Measurements from ENCODE around the gene KLHL11.

KLHL11 gene

GRCh38 chr17:41888332-41888965 lies 23.2 kb upstream of the KLHL11 start:
- H3K36me3 ChIP-seq (replicated peaks in 1 of 2; ENCODE audit: control insufficient read depth in 2 of 2, insufficient read depth in 2 of 2, low read length in 2 of 2) = peaks cover 70 to 96% of the 10 kb centered on the region in 2 donors
- H2AK5ac ChIP-seq (ENCODE audit: low read depth, low read length) = no peak overlapping the region
- no peak overlapping the region for H3K4me2 ChIP-seq (ENCODE audit: insufficient read depth, low read length, poor library complexity, severe bottlenecking)
- H3K27ac ChIP-seq (replicated peaks; ENCODE audit: low read length) = no peak overlapping the region
- H3K27me3 ChIP-seq (ENCODE audit: control insufficient read depth in 3 of 3, insufficient read depth in 3 of 3, low read depth in 1 of 3, low read length in 3 of 3) = no peaks in the 10 kb centered on the region
- no peak overlapping the region for H2BK12ac ChIP-seq (ENCODE audit: low read length)
- H2AFZ ChIP-seq (ENCODE audit: low read length) = no peak overlapping the region
- no peak overlapping the region for H2BK5ac ChIP-seq (ENCODE audit: low read length)
- no peak overlapping the region for H3K4ac ChIP-seq (ENCODE audit: low read length)
- no peak overlapping the region for H3K18ac ChIP-seq (ENCODE audit: low read length)
- peaks cover 0 to 5% of the 10 kb centered on the region in 2 donors for H3K4me1 ChIP-seq (ENCODE audit: control insufficient read depth in 2 of 2, insufficient read depth in 1 of 2, low read depth in 1 of 2, low read length in 2 of 2)
- H2BK15ac ChIP-seq (ENCODE audit: low read length) = no peak overlapping the region
- no CpG with 5 or more reads among the region's 6 CpGs for WGBS, 2 donors (ENCODE audit: extremely low coverage in 2 of 2, insufficient read length in 2 of 2, insufficient replicate concordance in 1 of 2)
- no peak overlapping the region for H3K23ac ChIP-seq (ENCODE audit: low read depth, low read length, poor library complexity)
- H3K79me1 ChIP-seq (ENCODE audit: low read depth, low read length) = peaks cover 7% of the 10 kb centered on the region
- H4K8ac ChIP-seq (ENCODE audit: low read depth, low read length) = no peak overlapping the region
- no peaks in the 10 kb centered on the region for H3K9me3 ChIP-seq (replicated peaks in 1 of 2; ENCODE audit: control insufficient read depth in 2 of 2, insufficient read depth in 1 of 2, low read depth in 1 of 2, low read length in 2 of 2)
- no peak overlapping the region for H3K14ac ChIP-seq (ENCODE audit: low read length)
- no peak overlapping the region for H3K9ac ChIP-seq (ENCODE audit: low read depth, low read length, poor library complexity)
- no peak for DNase-seq (ENCODE audit: low spot score)
- no peak overlapping the region for H3K4me3 ChIP-seq (ENCODE audit: low read length in 2 of 2)
- no peak overlapping the region for H4K91ac ChIP-seq (ENCODE audit: low read depth, low read length, poor library complexity)
- H2BK120ac ChIP-seq (ENCODE audit: low read depth, low read length) = no peak overlapping the region

- H2AK5ac ChIP-seq (ENCODE audit: low read depth, low read length) = no peak overlapping the region
- peak overlapping the region; percentile 86 for H3K18ac ChIP-seq (ENCODE audit: low read length)
- no peak overlapping the region for H2BK5ac ChIP-seq (ENCODE audit: low read length)
- H3K36me3 ChIP-seq (replicated peaks in 1 of 2; ENCODE audit: control insufficient read depth in 2 of 2, insufficient read depth in 2 of 2, low read length in 2 of 2) = peaks cover 63 to 95% of the 10 kb centered on the region in 2 donors
- peak overlapping the region; percentile 70 for H4K8ac ChIP-seq (ENCODE audit: low read depth, low read length)
- peak overlapping the region; percentile 20 for H3K23ac ChIP-seq (ENCODE audit: low read depth, low read length, poor library complexity)
- peak overlapping the region; percentile 21 for H3K27ac ChIP-seq (replicated peaks; ENCODE audit: low read length)
- H2BK15ac ChIP-seq (ENCODE audit: low read length) = no peak overlapping the region
- H3K4me3 ChIP-seq (ENCODE audit: low read length in 2 of 2) = no peak overlapping the region
- no peak overlapping the region for H2BK120ac ChIP-seq (ENCODE audit: low read depth, low read length)
- peak overlapping the region; percentile 88 for H3K9ac ChIP-seq (ENCODE audit: low read depth, low read length, poor library complexity)
- H3K27me3 ChIP-seq (ENCODE audit: control insufficient read depth in 3 of 3, insufficient read depth in 3 of 3, low read depth in 1 of 3, low read length in 3 of 3) = no peaks in the 10 kb centered on the region
- peak overlapping the region; percentile 91 for H3K4ac ChIP-seq (ENCODE audit: low read length)
- H3K14ac ChIP-seq (ENCODE audit: low read length) = no peak overlapping the region
- H3K9me3 ChIP-seq (replicated peaks in 1 of 2; ENCODE audit: control insufficient read depth in 2 of 2, insufficient read depth in 1 of 2, low read depth in 1 of 2, low read length in 2 of 2) = no peaks in the 10 kb centered on the region
- H2BK12ac ChIP-seq (ENCODE audit: low read length) = peak overlapping the region; percentile 65
- H3K79me1 ChIP-seq (ENCODE audit: low read depth, low read length) = peaks cover 1% of the 10 kb centered on the region
- H3K4me1 ChIP-seq (ENCODE audit: control insufficient read depth in 2 of 2, insufficient read depth in 1 of 2, low read depth in 1 of 2, low read length in 2 of 2) = peaks cover 0 to 5% of the 10 kb centered on the region in 2 donors
- no peak overlapping the region for H2AFZ ChIP-seq (ENCODE audit: low read length)
- no CpG with 5 or more reads among the region's 6 CpGs for WGBS, 2 donors (ENCODE audit: extremely low coverage in 2 of 2, insufficient read length in 2 of 2, insufficient replicate concordance in 1 of 2)
- H3K4me2 ChIP-seq (ENCODE audit: insufficient read depth, low read length, poor library complexity, severe bottlenecking) = peak overlapping the region; percentile 32
- no peak overlapping the region for H4K91ac ChIP-seq (ENCODE audit: low read depth, low read length, poor library complexity)
- peak; percentile 66 for DNase-seq (ENCODE audit: low spot score)
Measured at GRCh38 chr17:41885733-41886132, 20.5 kb upstream of the KLHL11 start.

GRCh38 chr17:41882756-41883155 lies 17.5 kb upstream of the KLHL11 start:
- H3K18ac ChIP-seq (ENCODE audit: low read length) = no peak overlapping the region
- no peak overlapping the region for H3K4me2 ChIP-seq (ENCODE audit: insufficient read depth, low read length, poor library complexity, severe bottlenecking)
- no peak overlapping the region for H2AFZ ChIP-seq (ENCODE audit: low read length)
- DNase-seq (ENCODE audit: low spot score) = no peak
- no peaks in the 10 kb centered on the region for H3K27me3 ChIP-seq (ENCODE audit: control insufficient read depth in 3 of 3, insufficient read depth in 3 of 3, low read depth in 1 of 3, low read length in 3 of 3)
- peaks cover 2 to 3% of the 10 kb centered on the region in 2 donors for H3K9me3 ChIP-seq (replicated peaks in 1 of 2; ENCODE audit: control insufficient read depth in 2 of 2, insufficient read depth in 1 of 2, low read depth in 1 of 2, low read length in 2 of 2)
- no peak overlapping the region for H2BK15ac ChIP-seq (ENCODE audit: low read length)
- no peak overlapping the region for H3K27ac ChIP-seq (replicated peaks; ENCODE audit: low read length)
- H3K9ac ChIP-seq (ENCODE audit: low read depth, low read length, poor library complexity) = no peak overlapping the region
- H3K79me1 ChIP-seq (ENCODE audit: low read depth, low read length) = peaks cover 3% of the 10 kb centered on the region
- H2BK12ac ChIP-seq (ENCODE audit: low read length) = no peak overlapping the region
- no peak overlapping the region for H4K91ac ChIP-seq (ENCODE audit: low read depth, low read length, poor library complexity)
- no peak overlapping the region for H2BK120ac ChIP-seq (ENCODE audit: low read depth, low read length)
- H4K8ac ChIP-seq (ENCODE audit: low read depth, low read length) = no peak overlapping the region
- no CpG with 5 or more reads among the region's 6 CpGs for WGBS, 2 donors (ENCODE audit: extremely low coverage in 2 of 2, insufficient read length in 2 of 2, insufficient replicate concordance in 1 of 2)
- no peak overlapping the region for H2BK5ac ChIP-seq (ENCODE audit: low read length)
- no peak overlapping the region for H2AK5ac ChIP-seq (ENCODE audit: low read depth, low read length)
- H3K14ac ChIP-seq (ENCODE audit: low read length) = no peak overlapping the region
- H3K23ac ChIP-seq (ENCODE audit: low read depth, low read length, poor library complexity) = no peak overlapping the region
- peaks cover 0 to 5% of the 10 kb centered on the region in 2 donors for H3K4me1 ChIP-seq (ENCODE audit: control insufficient read depth in 2 of 2, insufficient read depth in 1 of 2, low read depth in 1 of 2, low read length in 2 of 2)
- peaks cover 73 to 98% of the 10 kb centered on the region in 2 donors for H3K36me3 ChIP-seq (replicated peaks in 1 of 2; ENCODE audit: control insufficient read depth in 2 of 2, insufficient read depth in 2 of 2, low read length in 2 of 2)
- no peak overlapping the region for H3K4me3 ChIP-seq (ENCODE audit: low read length in 2 of 2)
- no peak overlapping the region for H3K4ac ChIP-seq (ENCODE audit: low read length)

- H3K4ac ChIP-seq (ENCODE audit: low read length) = no peak overlapping the region
- H2AK5ac ChIP-seq (ENCODE audit: low read depth, low read length) = no peak overlapping the region
- H2BK12ac ChIP-seq (ENCODE audit: low read length) = no peak overlapping the region
- H4K8ac ChIP-seq (ENCODE audit: low read depth, low read length) = no peak overlapping the region
- no peak overlapping the region for H2AFZ ChIP-seq (ENCODE audit: low read length)
- H3K4me2 ChIP-seq (ENCODE audit: insufficient read depth, low read length, poor library complexity, severe bottlenecking) = no peak overlapping the region
- no peaks in the 10 kb centered on the region for H3K4me1 ChIP-seq (ENCODE audit: control insufficient read depth in 2 of 2, insufficient read depth in 1 of 2, low read depth in 1 of 2, low read length in 2 of 2)
- no peak overlapping the region for H2BK5ac ChIP-seq (ENCODE audit: low read length)
- no peak overlapping the region for H3K18ac ChIP-seq (ENCODE audit: low read length)
- no peak overlapping the region for H3K9ac ChIP-seq (ENCODE audit: low read depth, low read length, poor library complexity)
- H3K23ac ChIP-seq (ENCODE audit: low read depth, low read length, poor library complexity) = no peak overlapping the region
- H4K91ac ChIP-seq (ENCODE audit: low read depth, low read length, poor library complexity) = no peak overlapping the region
- peaks cover 2 to 5% of the 10 kb centered on the region in 2 donors for H3K9me3 ChIP-seq (replicated peaks in 1 of 2; ENCODE audit: control insufficient read depth in 2 of 2, insufficient read depth in 1 of 2, low read depth in 1 of 2, low read length in 2 of 2)
- peaks cover 3% of the 10 kb centered on the region for H3K79me1 ChIP-seq (ENCODE audit: low read depth, low read length)
- no CpG with 5 or more reads among the region's 4 CpGs for WGBS, 2 donors (ENCODE audit: extremely low coverage in 2 of 2, insufficient read length in 2 of 2, insufficient replicate concordance in 1 of 2)
- H3K36me3 ChIP-seq (replicated peaks in 1 of 2; ENCODE audit: control insufficient read depth in 2 of 2, insufficient read depth in 2 of 2, low read length in 2 of 2) = peaks cover 58 to 84% of the 10 kb centered on the region in 2 donors
- no peaks in the 10 kb centered on the region for H3K27me3 ChIP-seq (ENCODE audit: control insufficient read depth in 3 of 3, insufficient read depth in 3 of 3, low read depth in 1 of 3, low read length in 3 of 3)
- H2BK120ac ChIP-seq (ENCODE audit: low read depth, low read length) = no peak overlapping the region
- H3K27ac ChIP-seq (replicated peaks; ENCODE audit: low read length) = no peak overlapping the region
- no peak overlapping the region for H3K4me3 ChIP-seq (ENCODE audit: low read length in 2 of 2)
- DNase-seq (ENCODE audit: low spot score) = no peak
- no peak overlapping the region for H3K14ac ChIP-seq (ENCODE audit: low read length)
- no peak overlapping the region for H2BK15ac ChIP-seq (ENCODE audit: low read length)
Measured at GRCh38 chr17:41880130-41880529, 14.9 kb upstream of the KLHL11 start.

Data from neuronal stem cell (in vitro differentiated cells).